ENCODE measurements around the gene PHC2. TPM values are rescaled to one million over a fixed set of nuclear protein-coding genes. Genes with fewer than 3 reads are reported as not detected.

Gene PHC2
- total RNA-seq, 1 experiment from 2014 or later, result 176 TPM

GRCh38 chr1:33384040-33384812, 46.7 kb downstream of the PHC2 start:
- BruUV-seq (replicated peaks), result no TSS peak
- TF ChIP-seq CBX3 (IDR thresholded peaks at IDR 0.05; ENCODE audit: low read depth), result 0 out of 2 replicates have a peak, but pooled peaks have one; percentile 31
- no peak for TF ChIP-seq YY1 (IDR thresholded peaks at IDR 0.05; ENCODE audit: extremely low read depth, insufficient replicate concordance, low read depth, low read length)
- no peak for TF ChIP-seq EZH2phosphoT487 (IDR thresholded peaks at IDR 0.05; ENCODE audit: borderline replicate concordance)
- no peak for TF ChIP-seq ZNF274 (IDR thresholded peaks at IDR 0.05; ENCODE audit: low read depth, low read length)
- no peak for TF ChIP-seq EGR1 (IDR thresholded peaks at IDR 0.05; ENCODE audit: low read depth)
- no peak for TF ChIP-seq CTCF (IDR thresholded peaks at IDR 0.05 in 2 of 3, conservative IDR thresholded peaks at IDR 0.05 in 1 of 3; ENCODE audit: borderline replicate concordance in 1 of 3, insufficient read depth in 1 of 3, low read depth in 2 of 3, low read length in 2 of 3)
- no peak for TF ChIP-seq CEBPB (IDR thresholded peaks at IDR 0.05; ENCODE audit: low read depth)
- TF ChIP-seq JUND (IDR thresholded peaks at IDR 0.05), result peak; percentile 50; the same call in 1 of the 2 replicates
- no peak for TF ChIP-seq ATF3 (IDR thresholded peaks at IDR 0.05)
- TF ChIP-seq FOSL1 (IDR thresholded peaks at IDR 0.05; ENCODE audit: low read depth), result peak; percentile 49
- TF ChIP-seq ELF1 (IDR thresholded peaks at IDR 0.05; ENCODE audit: borderline replicate concordance, low read depth), result no peak
- TF ChIP-seq RAD21 (IDR thresholded peaks at IDR 0.05; ENCODE audit: low read depth), result no peak
- no peak for TF ChIP-seq SP1 (IDR thresholded peaks at IDR 0.05; ENCODE audit: low read depth)
- TF ChIP-seq TCF7L2 (IDR thresholded peaks at IDR 0.05; ENCODE audit: borderline replicate concordance, extremely low read depth, insufficient read depth, insufficient read length), result no peak
- TF ChIP-seq ZBTB33 (IDR thresholded peaks at IDR 0.05; ENCODE audit: extremely low read depth, insufficient replicate concordance, low read length), result no peak
- 0 out of 2 replicates have a peak, but pooled peaks have one; percentile 46 for TF ChIP-seq SIN3A (IDR thresholded peaks at IDR 0.05; ENCODE audit: low read depth)
- peak; percentile 87 for TF ChIP-seq MAX (IDR thresholded peaks at IDR 0.05)
- TF ChIP-seq ZFX (IDR thresholded peaks at IDR 0.05), result no peak
- no peak for TF ChIP-seq EZH2 (IDR thresholded peaks at IDR 0.05)
- TF ChIP-seq SRF (IDR thresholded peaks at IDR 0.05; ENCODE audit: low read depth), result no peak
- TF ChIP-seq POLR2AphosphoS5 (IDR thresholded peaks at IDR 0.05; ENCODE audit: low read depth, low read length), result no peak; the same call in none of the 2 replicates
- TF ChIP-seq POLR2A (IDR thresholded peaks at IDR 0.05; ENCODE audit: borderline replicate concordance, extremely low read depth, insufficient read depth, insufficient read length), result no peak

More at GRCh38 chr1:33384040-33384812, 46.7 kb downstream of the PHC2 start:
- peak overlapping the region; percentile 19 for H3K4me2 ChIP-seq (ENCODE audit: low read length)
- H3K9ac ChIP-seq (ENCODE audit: low read length), result peak overlapping the region; percentile 21; the same call in 1 of the 2 replicates
- DNase-seq (ENCODE audit: low read depth, low spot score) (no peak), ATAC-seq (peak; percentile 53)
- 0 out of 2 replicates have a peak overlapping the region, but pooled peaks have one; percentile 9 for H3K27ac ChIP-seq (ENCODE audit: low read depth, low read length)
- intact Hi-C loops (cut with micrococcal nuclease), result loop anchor here (5.0 kb wide), 2 partner anchors 73 to 88 kb away; partner anchors contain the start of gene ZSCAN20
- CTCF ChIA-PET, result no interaction called here
- no peaks in the 10 kb centered on the region for H3K36me3 ChIP-seq (ENCODE audit: control insufficient read depth in 1 of 2, insufficient read depth in 2 of 2, low read length in 2 of 2)
- H4K20me1 ChIP-seq (ENCODE audit: insufficient read depth), result 0 out of 2 replicates have a peak, but pooled peaks cover 3% of the 10 kb centered on the region
- peaks cover 87% of the 10 kb centered on the region for H3K79me2 ChIP-seq (ENCODE audit: insufficient read depth, low read length)
- RAD21 ChIA-PET (ENCODE audit: low non-redundant PET in 1 of 2, low total read pairs in 2 of 2, uncharacterized antibody in 2 of 2, unreplicated experiment in 2 of 2), result interaction anchor here in 1 of 2 experiments (0.7 kb wide), 1 partner anchor 71 kb away, joined by 3 read pairs; no protein-coding TSS in a partner anchor
- POLR2A ChIA-PET, result no interaction called here
- no peaks in the 10 kb centered on the region for H3K9me3 ChIP-seq (ENCODE audit: control insufficient read depth in 1 of 2, insufficient read depth in 1 of 2, low read depth in 1 of 2, low read length in 2 of 2)
- H3K4me3 ChIP-seq (replicated peaks in 1 of 2; ENCODE audit: low read depth in 1 of 2, low read length in 2 of 2), result no peak overlapping the region
- H3K4me1 ChIP-seq (ENCODE audit: control insufficient read depth in 1 of 2, insufficient read depth in 2 of 2, low read length in 2 of 2), result peaks cover 14 to 73% of the 10 kb centered on the region in 2 experiments
- no peaks in the 10 kb centered on the region for H3K27me3 ChIP-seq (ENCODE audit: insufficient read depth, low read length)
- H3K9me2 ChIP-seq (ENCODE audit: insufficient read depth), result no peaks in the 10 kb centered on the region
- no peak overlapping the region for H2AFZ ChIP-seq (ENCODE audit: low read depth, low read length, poor library complexity, severe bottlenecking)

Measured in HCT116 (cell line).